ENCODE measurements around the gene MRPS2.

The MRPS2 gene

DNA sequence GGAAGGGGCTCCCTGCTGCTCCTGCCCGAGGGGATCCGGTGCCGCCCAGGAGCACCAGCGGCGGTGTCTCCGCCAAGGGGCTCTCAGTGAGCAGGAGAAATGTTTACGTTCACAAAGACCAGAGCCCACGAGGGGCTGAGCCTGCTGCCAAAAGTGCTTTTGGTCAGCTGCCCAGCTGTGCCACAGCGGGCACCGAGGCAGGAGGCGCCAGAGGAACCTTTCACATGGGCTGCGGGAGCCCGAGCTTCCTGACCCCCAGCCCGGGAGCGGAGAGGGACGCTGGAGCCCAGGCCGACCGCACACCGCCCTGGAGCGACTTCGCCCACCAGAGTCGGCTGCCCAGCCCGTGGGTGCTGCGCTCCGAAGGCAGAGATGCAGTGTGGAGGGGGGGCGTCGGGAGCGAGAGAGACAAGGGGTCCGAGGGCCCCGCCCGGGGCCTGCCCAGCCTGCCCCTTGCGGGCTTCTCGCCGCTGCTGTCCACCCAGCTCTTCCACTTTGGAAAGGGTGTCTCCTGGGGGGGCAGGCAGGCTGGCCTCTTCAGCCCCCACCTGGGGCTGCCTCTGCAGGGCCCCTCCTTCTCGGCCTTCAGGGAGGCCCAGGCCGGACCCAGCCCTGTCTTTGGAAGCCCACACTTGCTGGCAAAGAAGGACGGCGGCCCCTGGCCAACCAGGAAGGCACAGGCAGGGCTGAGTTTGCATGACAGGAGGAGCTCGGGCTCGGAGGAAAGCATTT, 13.0 kb upstream of the MRPS2 start:
- H3K4me3 ChIP-seq (ENCODE audit: control insufficient read depth, low read depth, low read length), result no peak overlapping the region
- TF ChIP-seq, protein P1, sequence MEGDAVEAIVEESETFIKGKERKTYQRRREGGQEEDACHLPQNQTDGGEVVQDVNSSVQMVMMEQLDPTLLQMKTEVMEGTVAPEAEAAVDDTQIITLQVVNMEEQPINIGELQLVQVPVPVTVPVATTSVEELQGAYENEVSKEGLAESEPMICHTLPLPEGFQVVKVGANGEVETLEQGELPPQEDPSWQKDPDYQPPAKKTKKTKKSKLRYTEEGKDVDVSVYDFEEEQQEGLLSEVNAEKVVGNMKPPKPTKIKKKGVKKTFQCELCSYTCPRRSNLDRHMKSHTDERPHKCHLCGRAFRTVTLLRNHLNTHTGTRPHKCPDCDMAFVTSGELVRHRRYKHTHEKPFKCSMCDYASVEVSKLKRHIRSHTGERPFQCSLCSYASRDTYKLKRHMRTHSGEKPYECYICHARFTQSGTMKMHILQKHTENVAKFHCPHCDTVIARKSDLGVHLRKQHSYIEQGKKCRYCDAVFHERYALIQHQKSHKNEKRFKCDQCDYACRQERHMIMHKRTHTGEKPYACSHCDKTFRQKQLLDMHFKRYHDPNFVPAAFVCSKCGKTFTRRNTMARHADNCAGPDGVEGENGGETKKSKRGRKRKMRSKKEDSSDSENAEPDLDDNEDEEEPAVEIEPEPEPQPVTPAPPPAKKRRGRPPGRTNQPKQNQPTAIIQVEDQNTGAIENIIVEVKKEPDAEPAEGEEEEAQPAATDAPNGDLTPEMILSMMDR (IDR thresholded peaks at IDR 0.05; ENCODE audit: control insufficient read depth, insufficient read depth, low read depth, low read length, missing control alignments), result no peak
- DNase-seq (ENCODE audit: low read depth), result no peak

DNA sequence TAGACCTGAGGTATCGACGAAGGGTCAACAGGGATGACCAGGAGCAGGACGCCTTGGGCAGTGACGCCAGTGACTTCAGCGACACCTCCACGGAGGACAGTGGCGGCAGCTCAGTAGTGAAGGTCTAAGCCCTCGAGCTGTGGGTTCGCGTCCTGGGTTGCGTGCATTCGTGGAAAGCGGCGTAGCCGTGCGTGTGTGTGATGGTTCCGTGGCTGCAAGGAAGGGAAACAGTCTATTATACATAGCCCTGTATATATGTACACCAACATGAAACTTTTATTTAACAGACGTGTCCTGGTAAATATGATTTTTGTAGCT, 12.5 kb upstream of the MRPS2 start:
- no peak for DNase-seq (ENCODE audit: low read depth)
- TF ChIP-seq, protein P1 (IDR thresholded peaks at IDR 0.05; ENCODE audit: control insufficient read depth, insufficient read depth, low read depth, low read length, missing control alignments), result no peak
- H3K4me3 ChIP-seq (ENCODE audit: control insufficient read depth, low read depth, low read length), result no peak overlapping the region

DNA sequence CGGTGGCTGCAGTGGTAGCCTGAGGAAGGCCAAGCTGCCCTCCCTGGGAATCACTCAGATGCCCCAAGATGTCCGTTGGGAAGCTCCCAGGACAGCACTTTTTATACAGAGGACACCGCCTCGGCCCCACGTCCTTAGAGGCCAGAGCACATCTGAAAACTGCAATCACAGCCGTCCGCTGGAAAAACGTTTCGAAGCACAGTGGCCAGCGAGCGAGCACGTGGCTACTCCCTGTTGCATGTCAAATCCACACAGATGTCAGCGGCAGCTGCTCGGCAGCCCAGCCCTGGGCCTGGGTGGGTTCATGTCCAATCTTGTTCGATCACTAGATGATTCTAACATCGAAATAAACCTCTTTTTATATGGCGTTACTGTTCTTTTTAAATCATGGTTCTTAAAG, 12.0 kb upstream of the MRPS2 start:
- DNase-seq (ENCODE audit: low read depth), result no peak
- no peak overlapping the region for H3K4me3 ChIP-seq (ENCODE audit: control insufficient read depth, low read depth, low read length)

DNA sequence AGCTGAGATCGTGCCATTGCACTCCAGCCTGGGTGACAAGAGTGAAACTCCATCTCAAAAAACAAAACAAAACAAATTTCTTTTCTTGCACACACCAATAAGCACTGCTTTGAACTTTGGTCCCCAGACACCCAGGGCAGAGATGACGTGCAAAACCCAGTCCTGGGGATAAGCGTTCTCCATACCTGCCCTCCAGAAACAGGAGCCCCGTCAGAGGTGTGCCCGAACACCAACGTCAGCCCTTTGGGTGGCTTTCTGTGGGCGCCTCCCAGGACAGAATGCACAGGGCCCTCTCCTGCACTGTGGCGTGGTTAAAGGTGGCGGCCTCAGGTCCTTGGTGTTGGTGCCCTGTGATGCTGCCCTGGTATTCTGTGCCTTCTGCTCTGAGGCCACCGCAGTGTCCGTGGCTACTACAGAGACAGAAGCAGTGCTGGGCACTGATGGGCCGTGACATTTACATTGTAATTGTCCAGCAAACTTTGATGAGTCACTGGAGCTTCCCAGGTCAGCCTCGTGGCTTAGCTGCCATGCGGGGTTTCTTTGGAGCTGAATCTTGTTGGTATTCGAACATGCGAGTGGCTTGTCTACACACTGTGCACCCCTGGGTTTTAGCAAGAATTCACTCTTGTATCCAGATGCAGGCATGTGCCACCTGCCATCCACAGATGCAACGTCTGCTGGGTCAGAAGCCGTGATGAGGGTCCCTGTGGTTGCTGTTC, 11.1 kb upstream of the MRPS2 start:
- TF ChIP-seq, protein P1 (IDR thresholded peaks at IDR 0.05; ENCODE audit: control insufficient read depth, insufficient read depth, low read depth, low read length, missing control alignments), result no peak
- H3K4me3 ChIP-seq (ENCODE audit: control insufficient read depth, low read depth, low read length), result no peak overlapping the region
- no peak for DNase-seq (ENCODE audit: low read depth)

More for the DNA sequence above, 12.0 kb upstream of the MRPS2 start:
- TF ChIP-seq, protein P1 (IDR thresholded peaks at IDR 0.05; ENCODE audit: control insufficient read depth, insufficient read depth, low read depth, low read length, missing control alignments), result no peak

DNA sequence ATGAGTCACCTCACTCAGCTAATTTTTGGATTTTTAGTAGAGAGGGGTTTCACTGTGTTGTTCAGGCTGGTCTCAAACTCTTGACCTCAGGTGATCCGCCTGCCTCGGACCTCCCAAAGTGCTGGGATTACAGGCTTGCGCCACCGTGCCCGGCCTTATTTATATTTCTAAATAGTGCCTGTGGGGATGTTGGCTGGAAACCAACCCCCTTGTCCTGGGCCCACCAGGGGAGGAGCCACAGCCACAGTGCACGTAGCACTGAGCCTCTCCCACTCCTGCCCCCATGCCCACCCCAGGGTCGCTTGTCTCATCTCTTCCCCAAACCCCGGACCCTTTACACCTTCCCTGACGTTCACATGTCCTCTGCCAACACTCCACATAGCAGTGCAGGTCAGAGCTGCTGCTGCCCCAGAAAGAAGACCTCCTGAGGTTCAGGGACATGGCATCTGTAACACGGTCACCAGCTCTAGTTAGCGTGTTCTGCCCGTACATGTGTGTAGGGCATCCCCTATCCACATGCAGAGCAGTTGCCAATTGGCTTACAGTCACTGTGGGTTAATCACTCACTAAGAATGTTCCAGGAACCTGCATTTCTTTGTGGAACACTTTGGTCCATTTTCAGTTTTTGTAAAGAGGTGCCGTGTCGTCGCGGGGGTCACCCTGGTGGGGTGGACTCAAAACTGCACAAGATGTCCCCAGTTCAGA, 10.2 kb upstream of the MRPS2 start:
- TF ChIP-seq, protein P1 (IDR thresholded peaks at IDR 0.05; ENCODE audit: control insufficient read depth, insufficient read depth, low read depth, low read length, missing control alignments), result no peak
- no peak overlapping the region for H3K4me3 ChIP-seq (ENCODE audit: control insufficient read depth, low read depth, low read length)
- DNase-seq (ENCODE audit: low read depth), result no peak

DNA sequence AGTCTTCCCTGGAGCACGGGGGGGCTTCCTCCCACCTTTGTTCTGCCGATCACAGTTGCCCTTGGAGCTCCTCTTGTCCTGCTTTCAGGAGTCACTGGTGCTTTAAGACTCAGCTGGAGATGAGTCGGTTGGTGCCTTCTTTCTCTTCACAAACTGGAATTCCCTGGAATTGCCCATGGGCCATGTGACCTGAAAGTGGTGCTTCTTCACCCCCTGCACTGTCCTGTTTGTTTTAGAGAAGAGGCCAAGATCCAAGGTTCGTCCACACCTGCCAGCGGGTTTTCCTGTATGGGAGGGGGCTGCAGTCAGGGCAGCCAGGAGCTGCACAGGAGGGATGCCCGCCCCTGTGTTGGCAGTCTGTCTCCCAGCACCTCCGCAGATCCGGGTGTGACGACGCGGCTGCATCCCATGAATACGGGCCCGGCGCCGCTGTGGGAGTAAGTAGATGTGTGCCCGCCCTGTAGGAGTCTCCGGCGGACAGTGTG, 9.5 kb upstream of the MRPS2 start:
- no peak overlapping the region for H3K4me3 ChIP-seq (ENCODE audit: control insufficient read depth, low read depth, low read length)
- no peak for DNase-seq (ENCODE audit: low read depth)
- TF ChIP-seq, protein P1 (IDR thresholded peaks at IDR 0.05; ENCODE audit: control insufficient read depth, insufficient read depth, low read depth, low read length, missing control alignments), result no peak

Data from AG09309 (cell line).